Measurements from ENCODE around the gene RPL39L. TPM values are rescaled to one million over a fixed set of nuclear protein-coding genes. Genes with fewer than 3 reads are reported as not detected.

Gene RPL39L
- total and polyA plus RNA-seq, 9 donors, result 8.5 to 15.7 (median 12.3) TPM

DNA sequence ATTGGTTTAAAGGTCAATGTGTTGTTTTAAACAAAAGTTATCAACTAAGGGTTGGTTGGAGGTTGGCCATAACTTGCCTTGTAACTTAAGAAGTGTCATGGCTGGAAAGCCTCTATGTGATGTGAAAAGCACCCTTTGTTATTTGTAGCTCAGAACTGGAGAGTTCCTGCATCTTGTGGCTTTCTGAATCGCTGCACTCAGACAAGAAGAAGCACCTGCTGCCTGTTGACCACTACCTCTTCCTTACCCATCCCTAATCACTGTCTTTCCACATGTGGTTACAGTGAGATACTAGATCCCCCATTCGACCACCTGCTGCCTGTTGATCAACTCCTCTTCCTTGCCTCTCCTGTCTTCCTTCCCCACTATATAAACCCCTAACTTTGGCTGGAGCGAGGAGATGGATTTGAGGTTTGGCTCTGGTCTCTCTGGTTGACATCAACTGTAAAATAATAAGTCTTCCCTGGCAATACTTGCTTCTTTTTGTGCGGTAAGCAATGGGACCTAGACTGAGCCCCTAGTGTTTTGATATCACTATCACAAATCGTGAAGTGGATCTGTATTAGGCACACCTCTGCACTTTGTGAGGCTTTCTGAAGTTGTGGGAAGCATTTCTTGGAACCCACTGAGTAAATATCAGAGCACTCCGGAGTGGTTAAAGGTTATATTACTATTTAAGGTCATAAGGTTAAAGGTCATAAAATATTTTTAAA lies 13.8 kb downstream of the RPL39L start:
- no peak overlapping the region for H3K27ac ChIP-seq (ENCODE audit: low read length)
- no peak overlapping the region for H3K4me3 ChIP-seq (ENCODE audit: low read length)
- no peaks in the 10 kb centered on the region for H3K4me1 ChIP-seq (ENCODE audit: control insufficient read depth, insufficient read depth, low read length)
- H3K9me3 ChIP-seq (replicated peaks; ENCODE audit: control insufficient read depth, low read depth, low read length), result peaks cover 2% of the 10 kb centered on the region
- whole genome bisulfite sequencing (ENCODE audit: insufficient coverage), result 100% methylated on average over 1 of the region's 6 CpGs
- peaks cover 3% of the 10 kb centered on the region for H3K36me3 ChIP-seq (ENCODE audit: control insufficient read depth, insufficient read depth, low read length)
- H3K27me3 ChIP-seq (ENCODE audit: control insufficient read depth, insufficient read depth, low read length), result no peaks in the 10 kb centered on the region
- DNase-seq, result no peak

DNA sequence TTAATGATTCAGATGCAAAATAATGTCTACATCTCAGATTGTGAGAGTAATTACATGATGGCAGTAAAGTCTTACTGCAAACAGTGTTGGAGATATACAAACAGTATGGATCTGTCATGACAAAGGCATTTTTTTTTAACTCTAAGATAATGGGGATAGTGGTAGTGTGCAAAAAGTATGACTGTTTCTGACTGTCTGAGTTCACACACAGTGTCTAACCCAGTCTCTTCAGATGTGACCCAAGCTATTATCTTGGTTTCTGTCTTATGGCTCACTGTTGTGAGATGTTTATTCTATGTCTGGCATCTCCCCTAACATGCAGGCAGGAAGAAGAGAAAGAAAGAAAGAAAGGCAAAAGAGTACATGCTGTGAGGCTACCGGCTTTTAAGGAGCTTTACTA lies 17.0 kb downstream of the RPL39L start:
- no CpG with 5 or more reads among the region's 1 CpG for WGBS (ENCODE audit: insufficient coverage)
- DNase-seq, result no peak
- peaks cover 5% of the 10 kb centered on the region for H3K36me3 ChIP-seq (ENCODE audit: control insufficient read depth, insufficient read depth, low read length)
- H3K4me1 ChIP-seq (ENCODE audit: control insufficient read depth, insufficient read depth, low read length), result no peaks in the 10 kb centered on the region
- H3K27ac ChIP-seq (ENCODE audit: low read length), result no peak overlapping the region
- H3K9me3 ChIP-seq (replicated peaks; ENCODE audit: control insufficient read depth, low read depth, low read length), result peaks cover 2% of the 10 kb centered on the region
- H3K27me3 ChIP-seq (ENCODE audit: control insufficient read depth, insufficient read depth, low read length), result no peaks in the 10 kb centered on the region
- H3K4me3 ChIP-seq (ENCODE audit: low read length), result no peak overlapping the region

DNA sequence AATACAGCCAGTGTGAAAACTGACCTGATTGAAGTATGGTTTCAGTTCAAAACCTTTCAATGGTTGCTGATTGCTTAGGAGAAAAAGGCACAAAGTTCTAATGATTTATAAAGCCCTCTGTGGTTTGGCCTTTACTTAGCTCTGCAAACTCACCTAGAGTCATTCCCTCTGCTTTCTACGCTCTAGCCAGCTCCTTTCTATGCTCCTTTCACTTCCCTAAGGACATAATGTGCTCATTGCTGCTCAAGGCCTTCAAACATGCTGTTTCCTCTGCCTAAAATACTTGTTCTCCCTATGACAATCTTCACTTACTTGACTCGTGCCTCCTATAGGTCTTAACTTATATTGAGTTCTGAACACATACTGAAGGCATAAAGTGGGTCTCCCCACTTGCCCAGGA lies 19.0 kb downstream of the RPL39L start:
- peak; percentile 21 for DNase-seq
- Histone ChIP-seq H3K27ac (ENCODE audit: low read length) (no peak overlapping the region), H3K9me3 (replicated peaks; ENCODE audit: control insufficient read depth, low read depth, low read length) (no peaks in the 10 kb centered on the region), H3K4me3 (ENCODE audit: low read length) (no peak overlapping the region), H3K27me3 (ENCODE audit: control insufficient read depth, insufficient read depth, low read length) (no peaks in the 10 kb centered on the region), H3K4me1 (ENCODE audit: control insufficient read depth, insufficient read depth, low read length) (no peaks in the 10 kb centered on the region), H3K36me3 (ENCODE audit: control insufficient read depth, insufficient read depth, low read length) (peaks cover 5% of the 10 kb centered on the region)
- 79% methylated on average over 1 of the region's 2 CpGs for WGBS (ENCODE audit: insufficient coverage)

DNA sequence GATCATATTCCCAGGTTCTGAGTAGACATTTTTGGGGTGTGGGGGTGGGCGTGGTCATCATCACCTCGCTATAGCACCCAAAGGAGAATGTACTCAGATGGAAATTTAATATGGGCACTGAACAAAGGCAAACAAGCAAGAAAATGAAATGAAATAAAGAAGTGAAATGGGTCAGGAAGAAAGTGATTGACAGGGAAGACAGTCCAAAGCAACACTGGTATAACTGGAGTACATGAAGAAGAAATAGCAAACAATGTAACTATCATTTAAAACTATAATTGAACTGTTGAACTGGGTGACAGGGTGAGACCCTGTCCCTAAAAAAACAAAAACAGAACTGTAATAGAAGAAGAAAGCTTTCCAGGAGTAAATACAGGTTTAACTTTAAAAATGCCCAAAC lies 24.8 kb downstream of the RPL39L start:
- no peak for DNase-seq
- Histone ChIP-seq H3K27ac (ENCODE audit: low read length) (no peak overlapping the region), H3K4me3 (ENCODE audit: low read length) (no peak overlapping the region), H3K9me3 (replicated peaks; ENCODE audit: control insufficient read depth, low read depth, low read length) (no peaks in the 10 kb centered on the region), H3K4me1 (ENCODE audit: control insufficient read depth, insufficient read depth, low read length) (no peaks in the 10 kb centered on the region), H3K36me3 (ENCODE audit: control insufficient read depth, insufficient read depth, low read length) (no peaks in the 10 kb centered on the region), H3K27me3 (ENCODE audit: control insufficient read depth, insufficient read depth, low read length) (no peaks in the 10 kb centered on the region)
- WGBS (ENCODE audit: insufficient coverage), result 100% methylated on average over 2 of the region's 2 CpGs

GRCh38 chr3:187112934-187113793 lies 26.1 kb downstream of the RPL39L start:
- H3K36me3 ChIP-seq (ENCODE audit: control insufficient read depth, insufficient read depth, low read length), result no peaks in the 10 kb centered on the region
- H3K4me3 ChIP-seq (ENCODE audit: low read length), result no peak overlapping the region
- WGBS (ENCODE audit: insufficient coverage), result no CpG with 5 or more reads among the region's 2 CpGs
- no peaks in the 10 kb centered on the region for H3K27me3 ChIP-seq (ENCODE audit: control insufficient read depth, insufficient read depth, low read length)
- H3K4me1 ChIP-seq (ENCODE audit: control insufficient read depth, insufficient read depth, low read length), result no peaks in the 10 kb centered on the region
- DNase-seq, result peak; percentile 15
- no peak overlapping the region for H3K27ac ChIP-seq (ENCODE audit: low read length)
- H3K9me3 ChIP-seq (replicated peaks; ENCODE audit: control insufficient read depth, low read depth, low read length), result no peaks in the 10 kb centered on the region

GRCh38 chr3:187110156-187110555 lies 29.1 kb downstream of the RPL39L start:
- no peaks in the 10 kb centered on the region for H3K4me1 ChIP-seq (ENCODE audit: control insufficient read depth, insufficient read depth, low read length)
- H3K27ac ChIP-seq (ENCODE audit: low read length), result no peak overlapping the region
- DNase-seq, result no peak
- no CpG with 5 or more reads among the region's 1 CpG for WGBS (ENCODE audit: insufficient coverage)
- no peaks in the 10 kb centered on the region for H3K9me3 ChIP-seq (replicated peaks; ENCODE audit: control insufficient read depth, low read depth, low read length)
- H3K27me3 ChIP-seq (ENCODE audit: control insufficient read depth, insufficient read depth, low read length), result no peaks in the 10 kb centered on the region
- H3K4me3 ChIP-seq (ENCODE audit: low read length), result no peak overlapping the region
- no peaks in the 10 kb centered on the region for H3K36me3 ChIP-seq (ENCODE audit: control insufficient read depth, insufficient read depth, low read length)

- Histone ChIP-seq H3K27me3 (ENCODE audit: control insufficient read depth, insufficient read depth, low read length) (no peaks in the 10 kb centered on the region), H3K4me1 (ENCODE audit: control insufficient read depth, insufficient read depth, low read length) (peaks cover 5% of the 10 kb centered on the region), H3K9me3 (replicated peaks; ENCODE audit: control insufficient read depth, low read depth, low read length) (no peaks in the 10 kb centered on the region), H3K4me3 (ENCODE audit: low read length) (no peak overlapping the region), H3K36me3 (ENCODE audit: control insufficient read depth, insufficient read depth, low read length) (no peaks in the 10 kb centered on the region), H3K27ac (ENCODE audit: low read length) (no peak overlapping the region)
- DNase-seq, result no peak
- WGBS (ENCODE audit: insufficient coverage), result 80% methylated on average over 1 of the region's 3 CpGs
Measured at GRCh38 chr3:187107989-187108388, 31.3 kb downstream of the RPL39L start.

DNA sequence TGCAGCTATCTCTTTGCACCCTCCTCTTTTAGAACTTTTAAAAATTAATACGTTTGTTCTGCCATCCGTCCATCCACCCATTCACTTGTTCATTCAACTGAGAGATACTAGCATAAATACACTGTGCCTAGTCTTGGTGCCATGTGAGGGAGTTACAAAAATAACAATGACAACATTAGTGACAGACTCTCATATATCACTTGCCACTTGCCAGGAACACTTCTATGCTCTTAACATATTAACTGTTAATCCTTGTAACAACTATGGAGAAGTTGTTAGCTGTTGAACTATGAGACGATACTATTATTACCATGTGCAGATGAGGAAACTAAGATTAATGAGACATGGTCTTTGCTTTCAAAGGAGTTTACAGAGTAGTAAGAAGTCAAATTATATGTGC lies 33.6 kb downstream of the RPL39L start:
- H3K27ac ChIP-seq (ENCODE audit: low read length), result peak overlapping the region; percentile 83
- H3K4me1 ChIP-seq (ENCODE audit: control insufficient read depth, insufficient read depth, low read length), result peaks cover 17% of the 10 kb centered on the region
- H3K4me3 ChIP-seq (ENCODE audit: low read length), result no peak overlapping the region
- WGBS (ENCODE audit: insufficient coverage), result no CpG with 5 or more reads among the region's 3 CpGs
- no peaks in the 10 kb centered on the region for H3K36me3 ChIP-seq (ENCODE audit: control insufficient read depth, insufficient read depth, low read length)
- no peak for DNase-seq
- H3K27me3 ChIP-seq (ENCODE audit: control insufficient read depth, insufficient read depth, low read length), result no peaks in the 10 kb centered on the region
- no peaks in the 10 kb centered on the region for H3K9me3 ChIP-seq (replicated peaks; ENCODE audit: control insufficient read depth, low read depth, low read length)

DNA sequence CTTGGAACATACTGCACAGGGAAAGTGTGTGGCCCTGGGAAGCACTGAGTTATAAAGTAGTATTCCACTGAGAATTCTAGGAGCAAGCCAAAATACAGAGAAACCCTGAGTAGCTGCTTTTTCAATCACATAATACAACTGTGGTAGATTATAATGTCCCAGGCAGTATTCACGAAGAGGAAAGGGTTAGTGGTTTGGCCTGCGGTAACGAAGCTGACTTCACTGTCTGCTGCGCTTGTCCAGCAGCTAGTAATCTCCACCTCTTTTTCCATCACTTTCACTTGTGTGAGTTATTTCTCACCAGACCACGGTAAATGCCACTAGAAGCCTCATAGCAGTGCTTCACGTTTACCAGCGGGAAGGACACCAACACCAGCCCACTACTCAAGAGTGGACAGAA lies 34.4 kb downstream of the RPL39L start:
- DNase-seq, result peak; percentile 95
- Histone ChIP-seq H3K4me1 (ENCODE audit: control insufficient read depth, insufficient read depth, low read length) (peaks cover 17% of the 10 kb centered on the region), H3K36me3 (ENCODE audit: control insufficient read depth, insufficient read depth, low read length) (no peaks in the 10 kb centered on the region), H3K27me3 (ENCODE audit: control insufficient read depth, insufficient read depth, low read length) (no peaks in the 10 kb centered on the region), H3K27ac (ENCODE audit: low read length) (peak overlapping the region; percentile 83), H3K9me3 (replicated peaks; ENCODE audit: control insufficient read depth, low read depth, low read length) (no peaks in the 10 kb centered on the region), H3K4me3 (ENCODE audit: low read length) (peak overlapping the region; percentile 22)
- WGBS (ENCODE audit: insufficient coverage), result 0% methylated on average over 5 of the region's 7 CpGs

- 61% methylated on average over 7 of the region's 7 CpGs for WGBS (ENCODE audit: insufficient coverage)
Measured at GRCh38 chr3:187104342-187104741, 35.0 kb downstream of the RPL39L start.

More at GRCh38 chr3:187104342-187104741, 35.0 kb downstream of the RPL39L start:
- Histone ChIP-seq H3K27me3 (ENCODE audit: control insufficient read depth, insufficient read depth, low read length) (no peaks in the 10 kb centered on the region), H3K4me1 (ENCODE audit: control insufficient read depth, insufficient read depth, low read length) (peaks cover 17% of the 10 kb centered on the region), H3K27ac (ENCODE audit: low read length) (peak overlapping the region; percentile 83), H3K4me3 (ENCODE audit: low read length) (no peak overlapping the region), H3K36me3 (ENCODE audit: control insufficient read depth, insufficient read depth, low read length) (no peaks in the 10 kb centered on the region), H3K9me3 (replicated peaks; ENCODE audit: control insufficient read depth, low read depth, low read length) (no peaks in the 10 kb centered on the region)
- DNase-seq, result no peak

Measured in muscle of leg (tissue), 11 donors.